Lung (tissue), 12 donors: ENCODE data around the gene MAP4K1. TPM values are rescaled to one million over a fixed set of nuclear protein-coding genes. Genes with fewer than 3 reads are reported as not detected.
"Not testable (repeated sequence)": the region's sequence is repeated elsewhere in the genome, so short reads cannot be mapped to it uniquely, and the experiment has no call there.

Experiments
- ATAC-seq: fragments of 200-7000 bp; cut with Tn5 transposase; one replicate; pipeline ENCODE4 v1.9.1; 2020; ENCODE audit warnings: moderate number of reproducible peaks; ENCODE audit not compliant: insufficient read depth, low FRiP score
- DNase-seq, 3 donors: peaks; one replicate each; pipeline ENCODE4 v3.0.0-alpha.2; 2013 to 2017
- H3K27ac ChIP-seq, 2 donors: one replicate each; pipeline ENCODE4 v1.5.1; 2013; ENCODE audit warnings: mild to moderate bottlenecking in 2 of 2, moderate library complexity in 2 of 2, control low read depth in 1 of 2, inconsistent platforms in 1 of 2, low read depth in 1 of 2, low read length in 1 of 2
- H3K27me3 ChIP-seq, 3 donors: one replicate each; pipeline ENCODE4 v1.5.1; 2013; ENCODE audit warnings: low read length in 2 of 3; ENCODE audit not compliant: control insufficient read depth in 3 of 3, insufficient read depth in 3 of 3
- H3K36me3 ChIP-seq, 4 donors: one replicate each; pipeline ENCODE4 v1.5.1; 2013; ENCODE audit warnings: low read length in 4 of 4, mild to moderate bottlenecking in 1 of 4, moderate library complexity in 1 of 4; ENCODE audit not compliant: control insufficient read depth in 4 of 4, insufficient read depth in 4 of 4
- H3K4me1 ChIP-seq, 5 donors: one replicate each; pipeline ENCODE4 v1.5.1; 2013; ENCODE audit warnings: low read length in 5 of 5, mild to moderate bottlenecking in 2 of 5, moderate library complexity in 1 of 5; ENCODE audit not compliant: control insufficient read depth in 5 of 5, insufficient read depth in 5 of 5
- H3K4me3 ChIP-seq: one replicate; pipeline ENCODE4 v1.5.1; 2013; ENCODE audit warnings: mild to moderate bottlenecking, control low read depth, moderate library complexity
- H3K9ac ChIP-seq, 2 donors: one replicate each; pipeline ENCODE4 v1.5.1; 2013; ENCODE audit warnings: low read length in 2 of 2, control low read depth in 1 of 2; ENCODE audit not compliant: insufficient read depth in 1 of 2
- H3K9me3 ChIP-seq, 4 donors: one replicate each; pipeline ENCODE4 v1.5.1; 2013; ENCODE audit warnings: low read length in 3 of 4, mild to moderate bottlenecking in 1 of 4, moderate library complexity in 1 of 4; ENCODE audit not compliant: control insufficient read depth in 4 of 4, insufficient read depth in 3 of 4
- WGBS, 2 donors: extraction: QIAGEN DNeasy Blood & Tissue Kit; methylation state at CpG; one replicate each; pipeline ENCODE4 v1.1.7; 2013; 5-methylcytosine and 5-hydroxymethylcytosine counted together
- polyA plus RNA-seq, 2 donors: library from polyadenylated mRNA; stranded (reverse); fragments of 200-250 nt; gene quantifications; one replicate each; pipeline ENCODE4 v1.2.1, GENCODE V29; 2013
- total RNA-seq, 2 donors: library from RNA; depleted of rRNA in 1 of 2; stranded (reverse); fragments of >200 nt in 1 of 2; gene quantifications; one replicate each; pipeline ENCODE4 v1.2.1, GENCODE V29; 2014 to 2021
- TF ChIP-seq, protein P1 (sequence below): IDR thresholded peaks from 2 replicates; pipeline ENCODE4 v1.5.1; 2012; ENCODE audit warnings: mild to moderate bottlenecking; ENCODE audit errors: control extremely low read depth, extremely low read depth
- donor health status: control.
- donor health status: control.
- donor health status: Bipolar disorder and iron deficiency.
- donor health status: healthy.
- donor health status: DM: yes; HTN: yes; CAD: no.

The MAP4K1 gene
- total and polyA plus RNA-seq, 4 donors = 4.0 to 13.1 (median 8.4) TPM

DNA sequence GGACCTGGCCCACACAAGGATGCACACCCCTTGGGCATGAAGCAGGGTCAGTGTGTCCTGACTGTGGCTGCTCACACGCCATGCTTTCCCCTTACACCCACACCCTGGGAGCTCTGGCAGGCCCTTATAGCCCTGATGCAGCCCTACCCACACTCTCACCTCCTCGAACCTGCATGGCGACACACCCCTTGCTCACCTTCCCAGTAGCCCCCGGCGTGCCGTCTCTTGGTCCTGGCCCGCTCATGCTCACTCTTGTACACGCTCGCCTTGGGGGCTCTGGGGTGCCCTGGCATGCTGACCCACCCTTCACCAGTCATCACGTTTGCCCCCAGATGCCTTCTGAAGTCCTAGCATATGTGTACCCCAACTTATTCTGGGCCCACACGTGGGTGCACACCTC lies 56.1 kb downstream of the MAP4K1 start:
- H3K36me3 ChIP-seq = no peaks in the 10 kb centered on the region
- H3K9ac ChIP-seq = no peak overlapping the region
- H3K9me3 ChIP-seq = no peaks in the 10 kb centered on the region
- ATAC-seq (no peak), DNase-seq (no peak)
- H3K27ac ChIP-seq = no peak overlapping the region
- WGBS, 2 donors = 85% methylated on average over 11 of the region's 11 CpGs
- peaks cover 0 to 7% (median 0%) of the 10 kb centered on the region in 5 donors for H3K4me1 ChIP-seq
- H3K4me3 ChIP-seq = no peak overlapping the region
- H3K27me3 ChIP-seq = peaks cover 0 to 13% (median 9%) of the 10 kb centered on the region in 3 donors
- TF ChIP-seq, protein P1, sequence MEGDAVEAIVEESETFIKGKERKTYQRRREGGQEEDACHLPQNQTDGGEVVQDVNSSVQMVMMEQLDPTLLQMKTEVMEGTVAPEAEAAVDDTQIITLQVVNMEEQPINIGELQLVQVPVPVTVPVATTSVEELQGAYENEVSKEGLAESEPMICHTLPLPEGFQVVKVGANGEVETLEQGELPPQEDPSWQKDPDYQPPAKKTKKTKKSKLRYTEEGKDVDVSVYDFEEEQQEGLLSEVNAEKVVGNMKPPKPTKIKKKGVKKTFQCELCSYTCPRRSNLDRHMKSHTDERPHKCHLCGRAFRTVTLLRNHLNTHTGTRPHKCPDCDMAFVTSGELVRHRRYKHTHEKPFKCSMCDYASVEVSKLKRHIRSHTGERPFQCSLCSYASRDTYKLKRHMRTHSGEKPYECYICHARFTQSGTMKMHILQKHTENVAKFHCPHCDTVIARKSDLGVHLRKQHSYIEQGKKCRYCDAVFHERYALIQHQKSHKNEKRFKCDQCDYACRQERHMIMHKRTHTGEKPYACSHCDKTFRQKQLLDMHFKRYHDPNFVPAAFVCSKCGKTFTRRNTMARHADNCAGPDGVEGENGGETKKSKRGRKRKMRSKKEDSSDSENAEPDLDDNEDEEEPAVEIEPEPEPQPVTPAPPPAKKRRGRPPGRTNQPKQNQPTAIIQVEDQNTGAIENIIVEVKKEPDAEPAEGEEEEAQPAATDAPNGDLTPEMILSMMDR = no peak

DNA sequence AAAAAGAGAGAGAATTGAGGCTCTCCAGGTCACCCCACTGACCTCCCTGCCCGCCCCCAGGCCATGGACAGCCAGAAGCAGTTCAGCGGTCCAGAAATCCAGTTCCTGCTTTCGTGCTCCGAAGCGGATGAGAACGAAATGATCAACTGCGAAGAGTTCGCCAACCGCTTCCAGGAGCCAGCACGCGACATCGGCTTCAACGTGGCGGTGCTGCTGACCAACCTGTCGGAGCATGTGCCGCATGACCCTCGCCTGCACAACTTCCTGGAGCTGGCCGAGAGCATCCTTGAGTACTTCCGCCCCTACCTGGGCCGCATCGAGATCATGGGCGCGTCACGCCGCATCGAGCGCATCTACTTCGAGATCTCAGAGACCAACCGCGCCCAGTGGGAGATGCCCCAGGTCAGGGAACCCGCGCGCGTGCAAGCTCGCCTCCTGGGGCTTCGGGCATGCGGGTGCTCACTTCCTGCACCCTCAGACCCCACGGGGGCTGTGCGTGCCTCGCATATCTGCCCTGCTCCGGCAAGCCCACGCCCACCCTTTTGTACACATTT lies 56.6 kb downstream of the MAP4K1 start:
- ATAC-seq = no peak
- no peaks in the 10 kb centered on the region for H3K36me3 ChIP-seq
- DNase-seq = no peak
- H3K4me1 ChIP-seq = peaks cover 0 to 7% (median 0%) of the 10 kb centered on the region in 5 donors
- no peaks in the 10 kb centered on the region for H3K9me3 ChIP-seq
- TF ChIP-seq, protein P1 = no peak
- 93 to 95% methylated on average over 42 of the region's 42 CpGs for WGBS, 2 donors
- no peak overlapping the region for H3K27ac ChIP-seq
- no peak overlapping the region for H3K9ac ChIP-seq
- H3K27me3 ChIP-seq = peaks cover 0 to 10% (median 5%) of the 10 kb centered on the region in 3 donors
- no peak overlapping the region for H3K4me3 ChIP-seq

DNA sequence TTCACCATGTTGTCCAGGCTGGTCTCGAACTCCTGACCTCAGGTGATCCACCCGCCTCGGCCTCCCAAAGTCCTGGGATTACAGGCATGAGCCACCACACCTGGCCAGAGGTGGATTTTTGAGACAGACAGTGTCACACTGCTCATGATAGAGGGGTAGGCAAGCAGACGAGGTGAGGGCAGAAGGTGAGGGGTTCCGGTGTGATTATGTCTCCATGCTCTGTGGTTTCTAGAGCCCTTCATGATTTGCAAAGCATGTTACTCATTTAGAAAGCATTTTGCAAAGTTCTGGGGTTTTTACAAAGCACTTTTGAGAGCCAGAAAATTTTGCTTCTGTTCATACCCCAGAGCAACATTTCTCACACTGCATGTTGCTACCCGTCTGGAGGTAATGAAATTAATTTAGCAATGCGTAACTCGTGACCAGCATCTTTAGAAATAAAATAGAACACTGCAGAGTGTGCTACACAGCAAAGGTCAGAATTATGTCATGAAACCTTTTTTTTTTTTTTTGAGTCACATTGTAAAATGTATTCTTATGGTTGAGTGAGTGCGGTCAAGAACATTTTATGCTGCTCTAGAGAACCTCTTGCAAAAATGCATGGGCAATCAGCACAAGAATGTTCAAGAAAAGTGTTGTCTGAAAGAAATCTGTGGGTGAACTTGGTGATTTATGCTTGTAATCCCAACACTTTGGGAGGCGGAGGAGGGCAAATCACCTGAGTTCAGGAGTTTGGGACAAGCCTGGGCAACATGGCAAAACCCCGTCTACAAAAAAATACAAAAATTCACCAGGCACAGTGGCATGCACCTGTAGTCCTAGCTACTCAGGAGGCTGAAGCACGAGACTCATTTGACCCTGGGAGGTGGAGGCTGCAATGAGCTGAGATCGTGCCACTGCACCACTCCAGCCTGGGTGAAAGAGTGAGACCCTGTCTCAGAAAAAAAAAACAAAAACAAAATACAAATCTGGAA lies 58.0 kb downstream of the MAP4K1 start:
- ATAC-seq (no peak), DNase-seq (no peak)
- H3K9ac ChIP-seq = no peak overlapping the region
- H3K27me3 ChIP-seq = peaks cover 0 to 6% (median 4%) of the 10 kb centered on the region in 3 donors
- H3K9me3 ChIP-seq = no peaks in the 10 kb centered on the region
- 56 to 86% methylated on average over 13 of the region's 13 CpGs for whole genome bisulfite sequencing, 2 donors
- TF ChIP-seq, protein P1 = no peak
- H3K4me3 ChIP-seq = no peak overlapping the region
- no peaks in the 10 kb centered on the region for H3K36me3 ChIP-seq
- H3K4me1 ChIP-seq = peaks cover 0 to 2% (median 0%) of the 10 kb centered on the region in 5 donors
- H3K27ac ChIP-seq = no peak overlapping the region

DNA sequence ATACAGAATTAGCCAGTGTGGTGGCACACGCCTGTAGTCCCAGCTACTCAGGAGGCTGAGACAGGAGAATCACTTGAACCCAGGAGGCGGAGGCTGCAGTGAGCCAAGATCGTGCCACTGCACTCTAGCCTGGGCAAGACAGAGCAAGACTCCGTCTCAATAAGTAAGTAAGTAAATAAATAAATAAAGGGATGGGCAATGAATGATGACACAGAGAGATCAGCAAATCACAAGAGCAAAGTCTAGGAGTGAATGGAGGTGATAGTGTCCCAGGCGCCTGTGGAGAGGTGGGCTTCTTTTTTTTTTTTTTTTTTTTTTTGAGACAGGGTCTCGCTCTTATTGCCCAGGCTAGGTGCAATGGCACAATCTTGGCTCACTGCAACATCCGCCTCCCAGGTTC lies 58.8 kb downstream of the MAP4K1 start:
- ATAC-seq, H3K27ac ChIP-seq, DNase-seq, H3K9ac ChIP-seq, H3K4me3 ChIP-seq, H3K4me1 ChIP-seq, H3K27me3 ChIP-seq, H3K36me3 ChIP-seq, H3K9me3 ChIP-seq: not testable (repeated sequence)
- 92 to 94% methylated on average over 7 of the region's 7 CpGs for WGBS, 2 donors
